ENCODE results near the gene BACH2.
"Not testable (repeated sequence)": the region's sequence is repeated elsewhere in the genome, so short reads cannot be mapped to it uniquely, and the experiment has no call there.

Gene BACH2

DNA sequence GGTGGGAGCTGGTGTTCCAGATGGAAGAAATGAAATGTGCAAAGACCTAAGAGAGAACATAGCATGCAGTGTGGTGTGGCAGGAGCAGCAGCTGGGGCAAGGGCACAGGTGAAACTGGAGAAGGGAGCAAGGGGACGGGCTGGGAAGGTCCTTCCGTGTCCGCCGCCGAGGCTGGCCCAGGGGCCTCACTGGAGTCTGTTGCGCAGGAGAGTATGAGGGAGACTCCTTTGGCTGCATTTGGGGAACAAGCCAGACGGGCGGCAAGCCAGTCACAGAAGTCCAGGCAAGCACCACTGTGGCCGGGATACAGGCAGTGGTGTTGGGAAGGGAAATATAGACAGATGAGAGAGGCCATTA, 324.6 kb downstream of the BACH2 start:
- no peak overlapping the region for H3K27ac ChIP-seq
- TF ChIP-seq, protein P1, sequence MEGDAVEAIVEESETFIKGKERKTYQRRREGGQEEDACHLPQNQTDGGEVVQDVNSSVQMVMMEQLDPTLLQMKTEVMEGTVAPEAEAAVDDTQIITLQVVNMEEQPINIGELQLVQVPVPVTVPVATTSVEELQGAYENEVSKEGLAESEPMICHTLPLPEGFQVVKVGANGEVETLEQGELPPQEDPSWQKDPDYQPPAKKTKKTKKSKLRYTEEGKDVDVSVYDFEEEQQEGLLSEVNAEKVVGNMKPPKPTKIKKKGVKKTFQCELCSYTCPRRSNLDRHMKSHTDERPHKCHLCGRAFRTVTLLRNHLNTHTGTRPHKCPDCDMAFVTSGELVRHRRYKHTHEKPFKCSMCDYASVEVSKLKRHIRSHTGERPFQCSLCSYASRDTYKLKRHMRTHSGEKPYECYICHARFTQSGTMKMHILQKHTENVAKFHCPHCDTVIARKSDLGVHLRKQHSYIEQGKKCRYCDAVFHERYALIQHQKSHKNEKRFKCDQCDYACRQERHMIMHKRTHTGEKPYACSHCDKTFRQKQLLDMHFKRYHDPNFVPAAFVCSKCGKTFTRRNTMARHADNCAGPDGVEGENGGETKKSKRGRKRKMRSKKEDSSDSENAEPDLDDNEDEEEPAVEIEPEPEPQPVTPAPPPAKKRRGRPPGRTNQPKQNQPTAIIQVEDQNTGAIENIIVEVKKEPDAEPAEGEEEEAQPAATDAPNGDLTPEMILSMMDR (conservative IDR thresholded peaks at IDR 0.05): no peak

DNA sequence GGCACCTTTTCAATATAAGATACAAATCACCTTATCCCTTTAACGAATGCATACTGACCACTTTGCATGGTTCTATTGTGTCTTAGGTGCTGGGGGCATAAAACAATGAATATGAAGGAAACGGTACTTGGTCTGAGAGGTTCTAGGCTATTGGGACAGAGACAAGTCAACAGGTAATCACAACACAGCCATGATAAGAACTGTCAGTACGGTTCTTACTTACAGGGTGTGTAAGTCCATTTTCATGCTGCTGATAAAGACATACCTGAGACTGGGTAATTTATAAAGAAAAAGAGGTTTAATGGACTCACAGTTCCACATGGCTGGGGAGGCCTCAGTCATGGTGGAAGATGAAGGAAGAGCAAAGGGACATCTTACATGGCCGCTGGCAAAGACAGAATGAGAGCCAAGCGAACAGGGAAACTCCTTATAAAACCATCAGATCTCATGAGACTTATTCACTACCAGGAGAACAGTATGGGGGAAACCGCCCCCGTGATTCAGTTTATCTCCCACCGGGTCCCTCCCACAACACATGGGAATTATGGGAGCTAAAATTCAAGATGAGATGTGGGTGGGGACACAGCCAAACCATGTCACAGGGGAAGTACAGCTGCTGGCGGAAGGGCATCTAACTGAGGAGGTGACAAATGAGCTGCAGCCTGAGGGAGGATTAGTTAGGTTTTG, 325.2 kb downstream of the BACH2 start:
- not testable (repeated sequence) for H3K27ac ChIP-seq

DNA sequence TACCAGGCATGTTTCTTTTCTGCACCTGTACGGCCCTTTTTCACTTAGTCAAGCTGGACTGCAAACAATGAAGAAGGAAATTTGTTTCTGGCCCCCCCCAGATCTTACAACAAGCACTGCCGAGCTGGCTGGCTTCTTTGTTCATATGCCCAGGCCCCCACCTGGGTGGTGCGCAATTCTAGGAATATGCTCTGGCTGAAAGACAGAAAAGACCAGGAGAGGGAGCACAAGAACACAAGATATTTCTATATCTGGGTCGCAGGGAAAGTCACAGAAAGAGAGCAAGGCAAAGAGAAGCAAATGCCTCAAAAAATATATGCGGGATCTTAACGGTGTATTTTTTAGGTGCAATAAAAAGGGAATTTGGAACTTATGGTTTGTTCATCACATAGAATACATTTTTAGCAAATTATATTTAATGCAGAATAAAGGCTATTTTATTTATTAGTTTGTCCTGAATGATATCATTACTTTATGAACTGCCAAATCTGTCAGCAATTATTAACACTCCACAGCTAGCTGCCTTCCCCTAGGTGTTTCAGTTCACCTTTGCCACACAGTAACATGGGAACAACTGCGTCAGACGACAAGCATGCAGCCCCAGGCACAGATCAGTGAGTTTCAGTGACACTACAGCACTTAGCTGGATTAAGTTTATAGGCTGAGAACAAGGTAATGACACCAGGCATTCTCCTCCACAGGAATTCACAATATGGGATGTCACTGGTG, 325.9 kb downstream of the BACH2 start:
- TF ChIP-seq, protein P1 (conservative IDR thresholded peaks at IDR 0.05): peak; percentile 73
- peak overlapping the region; percentile 22; the same call in 1 of the 2 replicates for H3K27ac ChIP-seq

DNA sequence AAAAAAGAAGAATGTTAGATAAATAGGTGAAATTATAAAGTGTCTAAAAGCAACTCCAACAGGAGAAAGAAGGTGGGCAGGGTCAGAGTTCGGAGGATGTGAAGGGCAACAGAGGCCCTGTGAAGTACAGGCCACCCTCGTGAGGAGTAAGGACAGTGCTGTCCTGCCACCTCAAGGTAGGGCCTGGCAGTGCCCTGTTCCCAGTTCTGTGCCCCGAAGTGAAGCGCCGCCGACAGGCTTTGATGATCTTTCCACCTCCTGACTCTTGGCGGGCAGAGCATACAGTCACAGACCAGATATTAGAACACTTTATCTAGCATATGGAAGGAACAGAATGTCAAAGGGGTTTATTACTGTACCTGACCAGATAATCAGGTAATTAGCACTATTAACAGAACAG, 326.6 kb downstream of the BACH2 start:
- peak overlapping the region; percentile 22; the same call in 1 of the 2 replicates for H3K27ac ChIP-seq
- TF ChIP-seq, protein P1 (conservative IDR thresholded peaks at IDR 0.05): no peak

DNA sequence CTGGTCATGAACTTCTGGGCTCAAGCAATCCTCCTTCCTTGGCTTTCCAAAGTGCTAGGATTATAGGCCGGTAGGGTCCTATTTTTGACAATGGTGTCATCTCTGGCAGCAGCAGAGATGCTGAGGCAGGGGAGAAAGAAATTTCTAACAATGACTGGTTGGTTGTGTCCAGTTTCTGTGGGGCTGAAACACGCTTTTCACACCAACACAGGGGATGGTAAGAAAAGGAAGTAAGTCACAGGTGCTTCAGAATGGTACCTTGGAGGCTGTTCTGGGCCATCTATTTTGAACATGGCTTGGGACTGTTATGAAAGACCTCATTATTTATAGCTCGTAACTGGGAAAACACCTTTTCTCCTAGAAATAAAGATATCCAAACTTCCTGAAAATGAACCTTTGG, 329.7 kb downstream of the BACH2 start:
- H3K27ac ChIP-seq: no peak overlapping the region
- TF ChIP-seq, protein P1 (conservative IDR thresholded peaks at IDR 0.05): no peak

DNA sequence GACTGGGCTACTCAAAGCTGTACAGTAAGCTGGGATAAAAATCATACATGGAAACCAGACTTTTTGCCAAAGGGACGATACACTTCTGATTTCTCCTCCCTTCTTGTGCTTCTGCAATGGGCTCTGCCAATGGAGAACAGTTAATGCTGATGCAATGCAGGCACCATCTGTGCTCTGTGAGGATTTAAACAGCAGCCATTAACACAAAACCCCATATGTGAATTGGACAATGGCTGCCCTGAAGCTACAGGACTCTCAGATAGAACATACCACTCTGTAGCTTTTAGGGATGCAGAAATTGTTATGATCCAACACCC, 330.5 kb downstream of the BACH2 start:
- TF ChIP-seq, protein P1 (conservative IDR thresholded peaks at IDR 0.05): no peak

DNA sequence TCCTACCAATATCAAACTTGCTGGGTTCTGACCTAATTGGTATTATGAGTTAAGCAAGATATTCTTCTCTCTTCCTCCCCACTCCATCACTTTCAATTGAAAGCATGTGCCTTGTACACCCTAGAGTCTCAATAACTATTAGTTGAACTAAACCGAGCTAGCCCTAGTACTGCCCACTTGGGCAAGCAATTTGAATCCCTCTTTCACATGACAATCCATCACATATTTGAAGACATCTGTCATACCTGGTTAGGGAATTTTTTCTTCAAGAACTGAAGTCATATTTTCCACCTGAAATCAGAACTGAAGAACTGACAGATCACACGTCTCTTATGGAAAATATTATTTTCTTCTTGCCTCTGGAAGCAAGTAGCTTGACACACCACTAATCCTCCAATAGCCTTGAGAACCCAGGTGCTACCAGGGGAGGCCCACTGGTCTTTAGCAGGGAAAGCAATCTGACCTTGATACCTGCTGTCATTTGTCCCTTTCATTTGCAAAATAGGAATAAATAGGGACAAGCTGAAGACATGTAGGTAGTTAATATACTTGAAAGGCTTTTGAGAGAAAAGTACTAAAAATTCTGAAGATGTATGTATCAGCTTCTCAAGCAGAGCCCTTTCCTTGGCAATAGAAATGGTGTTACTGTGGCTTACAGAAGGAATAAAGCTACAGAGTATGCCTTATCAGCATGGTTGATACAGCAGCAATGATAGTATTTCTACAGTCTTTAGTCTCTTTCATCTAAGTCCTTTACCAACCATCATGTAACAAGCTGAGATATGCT, 331.0 kb downstream of the BACH2 start:
- no peak overlapping the region for H3K27ac ChIP-seq
- TF ChIP-seq, protein P1 (conservative IDR thresholded peaks at IDR 0.05): no peak

More for the DNA sequence above, 330.5 kb downstream of the BACH2 start:
- H3K27ac ChIP-seq: no peak overlapping the region
